GM12892 (cell line): Measurements from ENCODE around the gene HS3ST4.
"Not testable (repeated sequence)": the region's sequence is repeated elsewhere in the genome, so short reads cannot be mapped to it uniquely, and the experiment has no call there.

ENCODE experiments used
- DNase-seq: peaks from one replicate; pipeline ENCODE4 v3.0.0; 2011; ENCODE audit not compliant: insufficient read length
- FAIRE-seq: peaks from 2 replicates; lab custom pipeline; 2011; peaks lifted over from hg19 to GRCh38; lab: Jason Lieb, UNC
- POLR2A ChIP-seq: IDR thresholded peaks from 2 replicates; pipeline ENCODE4 v1.6.1; 2011; ENCODE audit warnings: low read depth, low read length, control low read depth
- POLR2AphosphoS5 ChIP-seq: IDR thresholded peaks from 2 replicates; pipeline ENCODE4 v1.6.1; 2011; ENCODE audit warnings: low read depth, low read length, control low read depth
- TAF1 ChIP-seq: IDR thresholded peaks from 2 replicates; pipeline ENCODE4 v1.6.1; 2011; ENCODE audit warnings: low read depth, mild to moderate bottlenecking, control low read depth, low read length, borderline replicate concordance

Gene HS3ST4

DNA sequence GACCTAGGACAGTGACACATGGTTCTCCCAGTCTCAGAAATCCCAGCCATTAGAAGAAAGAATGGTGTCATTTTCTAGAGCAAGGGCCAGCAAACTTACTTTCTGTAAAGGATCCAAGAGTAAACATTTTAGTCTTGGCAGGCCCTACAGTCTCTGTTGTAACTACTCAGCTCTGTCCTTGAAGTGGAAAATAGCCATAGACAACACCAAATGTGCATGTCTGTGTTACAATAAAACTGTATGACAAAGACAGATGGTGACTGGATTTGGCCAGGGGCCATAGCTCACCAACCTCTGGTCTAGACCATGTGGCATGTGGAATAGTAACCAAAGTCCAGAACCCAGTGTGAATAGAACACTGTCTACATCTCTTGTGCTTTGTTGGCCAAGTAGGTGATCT, 286.5 kb downstream of the HS3ST4 start:
- TF ChIP-seq POLR2A (no peak), TAF1 (no peak), POLR2AphosphoS5 (no peak)
- FAIRE-seq (no peak), DNase-seq (no peak)

GRCh38 chr16:25988084-25988483, 296.3 kb downstream of the HS3ST4 start:
- DNase-seq = no peak
- no peak for FAIRE-seq
- TF ChIP-seq POLR2A = no peak
- no peak for TF ChIP-seq TAF1
- no peak for TF ChIP-seq POLR2AphosphoS5

GRCh38 chr16:25988882-25989281, 297.1 kb downstream of the HS3ST4 start:
- DNase-seq (no peak), FAIRE-seq (no peak)
- TF ChIP-seq TAF1 = no peak
- TF ChIP-seq POLR2AphosphoS5 = no peak
- no peak for TF ChIP-seq POLR2A

- no peak for TF ChIP-seq POLR2AphosphoS5
- no peak for TF ChIP-seq TAF1
- no peak for TF ChIP-seq POLR2A
- no peak for DNase-seq
- no peak for FAIRE-seq
Observed at GRCh38 chr16:25996052-25996451, 304.3 kb downstream of the HS3ST4 start.

GRCh38 chr16:26005336-26005735, 313.6 kb downstream of the HS3ST4 start:
- DNase-seq = no peak
- TF ChIP-seq POLR2A (no peak), TAF1 (no peak), POLR2AphosphoS5 (no peak)
- FAIRE-seq = no peak

GRCh38 chr16:26012376-26012775, 320.6 kb downstream of the HS3ST4 start:
- TF ChIP-seq POLR2A = no peak
- TF ChIP-seq TAF1 = no peak
- DNase-seq = no peak
- FAIRE-seq = no peak

- no peak for FAIRE-seq
- no peak for DNase-seq
- TF ChIP-seq POLR2A = no peak
- no peak for TF ChIP-seq POLR2AphosphoS5
Observed at GRCh38 chr16:26015776-26016175, 324.0 kb downstream of the HS3ST4 start.

DNA sequence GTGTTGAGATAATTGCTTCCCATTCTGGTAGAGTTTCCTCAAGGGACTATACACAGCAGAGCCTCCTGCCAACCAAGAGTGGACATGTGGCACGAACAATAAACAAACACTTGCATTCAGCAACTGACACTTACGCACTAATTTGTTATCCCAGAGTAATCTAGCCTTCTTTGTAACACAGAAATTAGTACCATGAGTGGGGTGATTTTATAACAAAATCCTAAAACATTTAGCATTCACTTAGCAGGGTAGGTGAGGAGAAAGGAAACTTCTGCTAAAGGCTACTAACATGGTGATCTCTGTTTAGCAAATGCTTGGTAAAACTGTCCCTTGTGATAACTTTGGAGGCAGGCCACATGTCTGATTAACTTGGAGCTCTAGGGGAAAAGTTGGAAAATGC, 325.2 kb downstream of the HS3ST4 start:
- DNase-seq (no peak), FAIRE-seq (no peak)
- TF ChIP-seq POLR2AphosphoS5 (no peak), POLR2A (no peak), TAF1 (no peak)

- FAIRE-seq (no peak), DNase-seq (no peak)
- no peak for TF ChIP-seq POLR2A
- no peak for TF ChIP-seq POLR2AphosphoS5
- TF ChIP-seq TAF1 = no peak
Observed at GRCh38 chr16:26019381-26020242, 327.9 kb downstream of the HS3ST4 start.

DNA sequence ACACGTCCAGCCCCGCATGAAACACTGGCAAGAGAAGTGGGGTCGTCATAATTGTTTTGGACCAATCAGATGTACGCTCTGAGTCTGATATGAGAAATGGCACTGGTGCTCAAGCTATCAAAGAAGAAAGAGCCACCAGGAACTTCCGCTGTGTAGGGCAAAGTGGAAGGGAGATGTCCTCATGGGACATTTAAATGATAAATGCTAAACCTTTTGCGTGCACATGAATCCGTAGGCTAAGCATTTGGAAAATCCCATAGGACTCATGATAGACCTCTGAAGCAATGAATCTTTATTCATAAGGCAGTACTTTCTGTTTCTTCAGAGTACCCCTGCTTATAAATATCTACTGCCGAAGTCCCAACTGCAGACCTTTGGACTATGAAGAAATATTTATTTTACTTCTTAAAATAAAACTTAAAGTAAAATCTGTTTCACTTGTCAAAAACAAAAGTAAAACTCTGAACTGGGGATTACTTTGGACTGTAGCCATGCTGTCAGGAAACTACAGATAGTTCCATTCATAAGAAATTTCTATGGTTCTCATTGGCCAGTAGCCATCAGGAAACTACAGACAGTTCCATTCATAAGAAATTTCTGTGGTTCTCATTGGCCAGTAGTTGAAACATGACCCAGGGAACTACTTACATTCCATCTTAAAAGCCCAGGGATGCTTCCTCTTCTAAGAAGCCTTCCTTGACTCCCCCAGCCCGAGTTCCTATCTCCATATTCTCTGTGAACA, 335.1 kb downstream of the HS3ST4 start:
- FAIRE-seq = no peak
- TF ChIP-seq POLR2AphosphoS5 = no peak
- no peak for TF ChIP-seq POLR2A
- no peak for TF ChIP-seq TAF1

GRCh38 chr16:26031286-26031685, 339.5 kb downstream of the HS3ST4 start:
- FAIRE-seq = no peak
- no peak for TF ChIP-seq TAF1

More for the DNA sequence above, 335.1 kb downstream of the HS3ST4 start:
- no peak for DNase-seq

DNA sequence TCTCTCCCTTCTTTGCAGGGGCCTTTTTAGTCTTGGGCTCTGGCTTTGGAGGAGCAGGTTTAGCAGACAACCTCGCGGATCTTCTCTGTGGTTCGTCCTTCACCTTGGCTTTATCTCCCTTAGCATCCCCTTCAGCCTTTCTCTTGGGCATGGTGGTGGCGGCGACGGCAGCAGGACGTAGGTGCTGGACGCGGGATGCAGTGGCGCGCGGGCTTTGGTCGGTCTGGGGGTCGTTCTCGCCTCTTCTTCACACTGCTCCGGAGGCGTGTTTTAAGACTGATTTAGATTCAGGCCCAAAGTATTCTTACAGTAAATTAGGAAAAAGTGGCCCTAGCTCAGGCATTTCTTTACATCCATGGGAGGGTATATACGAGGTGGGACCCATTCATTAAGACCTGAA, 340.9 kb downstream of the HS3ST4 start:
- not testable (repeated sequence) for DNase-seq, FAIRE-seq

More at GRCh38 chr16:26031286-26031685, 339.5 kb downstream of the HS3ST4 start:
- DNase-seq = no peak
